HG03432 (cell line): Measurements from ENCODE around the gene EXOC3.

Source experiments
- ATAC-seq: cut with Tn5 transposase; IDR thresholded peaks from one replicate; pipeline ENCODE4 v1.9.1; 2021; ENCODE audit warnings: mild to moderate bottlenecking, moderate library complexity; ENCODE audit not compliant: unreplicated experiment

Gene EXOC3

DNA sequence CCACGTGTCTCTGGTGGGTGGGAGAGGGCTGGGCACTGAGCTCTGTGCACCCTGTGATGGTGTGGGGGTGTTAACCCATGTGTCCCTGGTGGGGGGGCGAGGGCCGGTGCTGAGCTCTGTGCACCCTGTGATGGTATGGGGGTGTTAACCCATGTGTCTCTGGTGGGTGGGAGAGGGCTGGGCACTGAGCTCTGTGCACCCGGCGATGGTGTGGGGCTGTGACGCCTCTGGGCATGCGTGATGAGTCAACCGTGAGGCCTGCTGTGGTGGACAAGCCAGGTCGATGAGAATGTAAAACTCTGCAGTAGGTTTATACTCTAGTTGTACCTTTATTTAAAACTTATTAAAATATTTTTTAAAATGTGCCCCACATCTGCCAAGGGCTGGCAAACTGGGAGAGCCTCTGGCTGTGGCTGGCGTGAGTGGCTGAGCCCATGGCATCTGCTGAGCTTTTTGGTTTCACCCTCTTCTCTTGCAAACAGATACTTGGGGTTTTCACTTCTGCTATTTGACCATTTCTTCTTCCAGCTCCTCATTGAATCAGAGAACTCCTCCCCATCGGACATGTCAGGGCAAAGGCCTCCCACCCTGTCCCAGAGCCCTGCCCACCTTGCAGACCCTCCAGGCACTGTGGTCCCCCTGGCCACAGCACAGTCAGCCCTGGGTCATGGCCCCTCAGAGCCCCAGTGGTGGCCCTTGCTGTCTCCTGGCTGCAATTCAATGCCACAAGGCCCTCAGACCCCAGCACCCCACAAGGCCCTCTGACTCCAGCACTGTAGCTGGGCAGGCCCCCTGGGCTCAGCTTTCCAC, 18.5 kb upstream of the EXOC3 start:
- ATAC-seq = peak; percentile 83

DNA sequence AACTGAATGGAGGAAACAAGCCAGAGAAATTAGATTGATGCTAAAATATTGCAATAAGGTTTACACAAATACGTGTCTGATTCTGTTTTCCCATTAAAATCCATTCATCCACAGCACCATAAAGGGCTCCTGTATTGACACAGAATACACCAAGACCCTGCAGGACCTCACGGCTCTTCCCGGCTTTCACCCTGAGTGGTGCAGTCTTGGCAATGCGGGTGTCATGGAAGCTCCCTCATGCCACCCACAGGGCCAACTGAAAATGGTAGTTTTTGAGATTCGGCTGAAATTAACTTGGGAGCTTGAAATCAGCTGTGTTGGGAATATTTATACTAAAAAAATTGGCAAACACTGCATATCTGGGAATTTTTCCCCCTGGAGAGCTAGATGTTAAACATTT, 17.3 kb upstream of the EXOC3 start:
- ATAC-seq = no peak

DNA sequence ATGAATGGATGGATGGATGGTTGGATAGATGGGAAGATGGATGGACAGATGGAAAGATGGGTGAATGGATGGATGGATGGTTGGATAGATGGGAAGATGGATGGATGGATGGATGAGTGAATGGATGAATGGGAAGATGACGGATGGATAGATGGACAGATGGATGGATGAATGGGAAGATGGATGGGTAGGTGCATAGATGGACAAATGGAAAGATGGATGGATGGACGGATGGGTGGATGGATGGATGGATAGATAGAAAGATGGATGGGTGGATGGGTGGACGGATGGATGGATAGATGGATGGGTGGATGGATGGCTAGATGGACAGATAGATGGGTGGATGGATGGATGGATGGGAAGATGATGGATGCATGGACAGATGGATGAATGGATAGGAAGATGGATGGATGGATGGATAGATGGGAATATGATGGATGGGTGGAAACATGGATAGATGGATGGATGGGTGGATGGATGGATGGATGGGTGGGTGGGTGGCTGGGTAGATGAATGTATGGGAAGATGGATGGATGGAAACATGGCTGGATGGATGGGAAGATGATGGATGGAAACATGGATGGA, 16.5 kb upstream of the EXOC3 start:
- ATAC-seq = no peak

DNA sequence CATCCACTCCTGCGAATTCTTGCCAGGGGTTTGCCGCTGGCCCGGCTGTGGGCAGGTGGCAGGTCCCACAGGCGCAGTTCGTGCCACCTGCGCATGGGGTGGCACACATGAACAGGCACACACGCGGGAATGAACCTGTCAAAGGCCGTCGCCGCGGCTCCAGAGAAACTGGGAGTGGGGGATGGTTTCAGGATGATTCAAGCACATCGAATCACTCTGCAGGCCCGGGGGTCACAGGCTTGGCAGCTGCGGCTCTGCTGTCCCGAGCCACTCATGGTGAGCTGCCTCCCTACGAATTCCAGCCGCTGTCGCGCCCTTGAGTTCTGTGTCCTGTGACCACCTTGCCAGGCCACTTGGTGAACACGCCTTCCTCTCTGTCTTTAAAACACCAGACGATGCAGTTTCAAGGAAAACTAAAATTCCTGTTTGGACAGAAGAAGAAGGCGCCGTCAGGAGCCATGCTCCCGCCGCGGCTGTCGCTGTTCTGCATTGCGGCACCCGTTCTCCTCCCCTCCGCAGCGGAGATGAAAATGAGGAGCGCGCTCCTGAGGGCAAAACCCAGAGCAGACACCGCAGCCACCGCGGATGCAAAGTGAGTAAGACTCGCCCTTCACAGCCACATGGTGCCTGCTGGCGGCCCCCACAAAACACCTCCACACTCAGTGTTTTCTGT, 15.4 kb upstream of the EXOC3 start:
- ATAC-seq = no peak

DNA sequence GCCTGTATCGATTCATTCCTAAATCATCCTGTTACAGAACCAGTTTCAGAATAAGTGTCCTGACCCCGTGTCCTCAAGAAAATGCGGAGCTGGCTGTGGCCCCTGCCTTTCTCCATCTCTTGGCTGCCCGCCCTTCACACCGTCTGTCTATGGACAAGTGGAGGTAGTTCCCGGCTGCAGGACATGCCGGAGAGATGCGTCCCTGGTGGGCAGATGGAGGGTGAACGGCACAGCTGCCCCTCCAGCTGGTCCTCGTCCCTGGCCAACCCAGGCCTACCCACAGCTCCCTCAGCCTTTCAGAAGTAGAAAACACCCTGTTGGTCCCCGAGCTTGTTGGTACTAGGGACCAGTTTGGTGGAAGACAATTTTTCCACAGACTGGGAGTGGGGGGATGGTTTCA, 14.8 kb upstream of the EXOC3 start:
- no peak for ATAC-seq

DNA sequence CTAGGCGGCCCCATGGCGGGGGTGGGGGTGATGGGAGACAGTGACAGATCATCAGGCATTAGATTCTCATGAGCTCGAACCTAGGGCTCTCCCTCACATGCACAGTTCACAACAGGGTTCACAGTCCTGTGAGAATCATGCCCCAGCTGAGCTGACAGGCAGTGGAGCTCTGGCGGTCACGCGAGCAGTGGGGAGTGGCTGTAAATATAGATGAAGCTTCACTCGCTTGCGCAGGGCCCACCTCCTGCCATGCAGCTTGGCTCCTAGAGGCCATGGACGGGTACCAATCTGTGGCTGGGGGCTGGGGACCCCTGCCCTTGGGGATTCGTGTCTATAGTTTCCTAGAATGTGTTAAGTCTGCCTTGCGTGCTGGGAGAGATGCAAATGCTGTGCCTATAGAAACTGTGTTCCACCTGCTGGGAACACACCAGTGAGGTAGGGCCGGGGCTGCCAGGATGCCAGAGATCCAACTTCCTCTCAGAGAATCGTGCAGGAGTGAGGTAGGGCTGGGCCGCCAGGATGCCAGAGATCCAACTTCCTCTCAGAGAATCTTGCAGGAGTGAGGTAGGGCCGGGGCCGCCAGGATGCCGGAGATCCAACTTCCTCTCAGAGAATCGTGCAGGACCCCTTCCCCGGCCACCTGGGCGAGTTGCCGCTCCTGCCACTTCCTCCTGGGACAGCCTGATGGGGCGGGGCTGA, 14.1 kb upstream of the EXOC3 start:
- no peak for ATAC-seq

DNA sequence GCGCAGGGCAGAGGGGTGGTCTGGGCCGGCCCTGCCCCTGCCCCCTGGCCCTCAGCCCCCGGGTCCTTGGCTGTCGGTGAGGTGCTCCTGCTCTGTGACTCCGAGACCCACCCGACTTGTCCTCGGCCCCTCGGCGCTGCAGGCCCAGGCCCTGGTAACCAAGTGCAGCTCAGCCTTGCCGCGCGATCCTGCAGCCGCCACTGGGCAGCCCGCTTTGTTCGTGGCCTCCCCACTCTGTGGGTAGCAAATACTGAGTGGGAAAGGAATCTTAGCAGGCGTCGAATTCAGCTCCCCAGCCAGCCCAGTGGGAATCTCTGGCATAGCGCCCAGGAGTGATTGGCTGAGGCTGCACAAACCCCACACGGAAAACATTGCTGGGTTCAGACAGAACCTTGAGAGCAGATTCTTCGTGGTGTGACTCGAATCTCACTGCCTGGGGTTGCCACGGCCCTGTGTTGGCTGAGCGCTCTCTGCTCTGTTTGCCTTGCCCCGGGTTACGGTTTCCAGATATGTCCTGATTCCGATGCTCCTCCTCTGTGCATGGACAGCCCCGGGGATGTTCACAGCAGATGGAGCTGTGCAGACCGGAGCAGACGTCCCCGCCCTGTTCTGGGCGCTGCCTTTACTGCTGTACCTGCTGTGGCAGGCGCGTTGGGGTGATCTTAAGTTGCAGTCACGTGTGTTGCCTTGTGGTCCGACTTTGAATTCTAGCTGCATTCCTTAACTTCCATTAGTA, 13.4 kb upstream of the EXOC3 start:
- no peak for ATAC-seq

DNA sequence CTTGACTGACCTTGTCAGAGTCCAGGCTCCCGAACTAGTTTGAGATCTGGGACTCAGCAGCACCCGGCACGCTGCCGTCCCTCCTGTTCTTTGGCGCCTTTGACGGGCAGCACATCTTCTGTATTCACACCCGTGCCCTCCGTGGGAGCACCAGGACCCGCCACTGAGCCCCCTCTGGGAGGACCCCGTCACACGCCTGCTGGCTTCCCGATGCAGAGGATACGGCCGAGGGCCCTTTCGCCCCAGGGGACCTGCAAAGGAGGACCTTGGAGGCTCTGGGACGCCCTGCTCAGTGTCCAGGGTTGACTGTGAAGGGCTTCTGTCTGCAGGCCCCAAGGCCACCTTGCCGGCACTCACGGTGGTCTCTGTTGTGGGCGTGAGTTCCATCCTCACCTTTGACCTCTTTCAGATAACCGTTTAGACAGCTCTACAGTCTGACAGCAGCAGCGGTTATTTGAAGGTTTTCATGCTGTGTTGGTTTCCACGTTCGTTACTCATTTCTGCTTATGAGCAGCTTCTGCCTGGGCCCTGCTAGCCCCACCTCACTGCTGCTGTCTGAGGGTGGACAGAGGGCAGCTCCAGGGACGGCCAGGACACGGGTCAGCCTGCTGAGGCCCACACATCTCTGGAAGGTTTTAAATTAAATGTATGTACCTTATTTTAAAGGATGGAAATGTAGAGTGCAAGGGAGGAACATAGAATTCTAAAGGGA, 12.6 kb upstream of the EXOC3 start:
- ATAC-seq = no peak

DNA sequence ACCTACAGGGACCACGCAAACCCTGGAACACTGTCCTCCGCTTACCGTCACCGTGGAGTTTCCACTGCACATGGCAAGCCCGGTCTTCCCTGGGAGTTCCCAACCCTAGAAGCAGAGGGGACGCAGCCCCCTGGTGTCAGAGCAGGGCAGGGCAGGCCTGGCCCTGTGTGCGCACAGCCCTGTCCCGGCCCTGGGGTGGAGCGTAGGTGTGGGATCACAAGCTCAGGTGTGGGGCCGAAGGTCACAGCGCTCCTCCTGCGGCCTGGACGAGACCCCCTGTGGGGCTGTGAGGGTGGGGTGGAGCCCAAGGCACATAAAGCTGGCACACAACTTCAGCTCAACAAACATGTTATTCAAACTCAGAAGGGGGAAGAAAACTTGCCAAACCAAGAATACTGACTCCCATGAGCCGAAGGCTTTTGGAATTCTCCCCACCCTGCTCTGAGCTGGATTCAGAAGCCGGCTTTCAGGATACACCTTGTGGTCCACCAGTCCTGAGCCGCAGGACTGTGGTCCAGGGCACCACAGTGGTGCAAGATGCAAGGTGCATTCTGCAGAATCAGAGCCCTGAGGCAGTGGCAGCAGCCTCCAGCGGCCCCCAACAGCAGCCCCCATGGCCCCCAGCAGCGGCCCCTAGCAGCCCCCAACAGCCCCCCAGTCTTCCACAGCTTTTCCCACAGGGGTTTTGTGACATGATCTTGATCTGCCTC, 11.8 kb upstream of the EXOC3 start:
- ATAC-seq = no peak

DNA sequence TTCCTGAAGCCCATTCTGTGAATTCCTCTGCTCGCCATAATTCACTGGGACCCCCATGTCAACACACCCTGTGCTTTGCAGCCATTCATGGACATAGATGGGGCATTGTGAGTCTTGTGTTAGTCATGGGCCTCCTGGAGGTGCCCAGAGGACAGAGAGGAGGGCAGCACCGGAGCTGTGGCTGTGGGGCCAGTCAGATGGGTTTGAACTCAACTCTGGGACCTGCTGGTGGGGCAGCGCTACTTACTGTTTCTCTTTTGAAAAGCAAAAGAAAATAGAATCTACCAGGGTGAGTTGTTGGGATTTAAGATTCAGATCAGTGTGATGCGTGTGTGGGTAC, 11.3 kb upstream of the EXOC3 start:
- no peak for ATAC-seq

DNA sequence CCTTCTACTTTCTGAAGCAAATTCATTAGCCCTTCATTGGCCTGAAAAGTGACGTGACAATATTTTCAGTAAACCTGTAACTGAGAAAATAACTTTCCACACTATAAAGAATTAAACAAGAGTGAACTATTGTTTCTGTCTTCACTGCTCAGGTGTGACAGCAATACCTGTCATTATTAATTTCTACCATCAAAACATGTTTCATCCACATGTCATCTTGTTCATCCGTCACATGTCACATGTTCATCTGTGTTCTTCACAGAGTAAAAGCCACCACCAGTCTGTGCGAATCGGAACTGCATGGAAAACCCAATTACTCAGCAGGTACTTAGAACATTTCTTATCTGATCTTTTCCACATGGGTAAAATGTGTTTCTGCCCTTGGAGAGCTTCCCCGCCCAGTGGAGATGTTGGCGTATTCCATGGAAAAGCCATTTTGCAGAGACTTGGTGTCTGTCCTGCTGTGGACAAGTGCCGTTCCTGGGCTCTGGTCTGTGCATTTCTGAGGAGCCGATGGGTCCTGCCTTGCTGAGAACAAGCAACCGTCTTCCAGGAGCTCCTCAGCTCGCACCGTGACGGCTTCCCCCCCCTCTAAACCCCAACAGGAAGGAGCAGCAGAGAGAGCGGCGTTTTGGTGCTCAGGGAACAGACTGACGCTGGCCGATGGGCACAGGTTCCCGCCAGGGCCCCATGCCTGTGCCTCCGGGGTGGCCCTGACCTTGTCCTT, 10.6 kb upstream of the EXOC3 start:
- no peak for ATAC-seq

DNA sequence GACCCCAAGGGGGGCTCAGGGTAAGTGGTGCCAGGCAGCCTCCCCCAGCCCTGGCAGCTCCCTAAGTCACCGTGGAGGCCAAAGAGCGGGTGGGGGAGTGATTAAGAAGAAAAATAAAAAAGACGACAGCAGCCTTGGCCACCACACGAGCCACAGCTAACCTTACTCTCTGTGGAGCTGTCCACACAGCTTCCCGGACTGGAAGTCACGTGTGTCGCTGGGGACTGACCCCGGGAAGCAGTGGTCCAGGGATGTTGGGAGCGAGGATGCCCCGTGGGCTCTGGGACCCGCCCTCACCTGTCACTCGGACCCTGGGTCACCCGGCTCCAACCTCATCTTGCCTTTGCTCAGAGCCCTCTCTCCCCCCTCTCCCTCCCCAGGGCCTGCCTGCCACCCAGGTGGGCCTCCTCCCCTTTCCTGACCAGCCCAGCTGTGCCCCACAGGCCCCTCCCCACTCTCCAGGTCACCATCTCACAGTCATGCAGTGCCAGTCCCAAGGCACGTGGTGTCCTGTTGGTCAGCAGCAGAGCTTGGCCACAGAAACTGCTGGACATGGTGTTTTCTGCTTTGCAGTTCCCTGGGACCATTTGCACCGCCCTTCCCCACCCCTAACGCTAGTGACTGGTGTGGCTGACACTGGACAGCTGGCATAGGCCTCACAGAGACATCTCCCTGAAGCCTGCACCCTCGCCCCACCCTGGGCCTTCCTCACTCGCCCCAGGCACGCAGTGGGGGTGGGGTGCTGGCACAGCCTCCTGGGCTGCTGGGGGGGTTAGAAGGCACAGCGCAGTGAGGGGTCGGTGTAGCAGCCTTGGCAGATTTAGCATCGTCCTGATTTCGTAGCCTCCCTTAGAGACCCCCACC, 9.8 kb upstream of the EXOC3 start:
- ATAC-seq = no peak

DNA sequence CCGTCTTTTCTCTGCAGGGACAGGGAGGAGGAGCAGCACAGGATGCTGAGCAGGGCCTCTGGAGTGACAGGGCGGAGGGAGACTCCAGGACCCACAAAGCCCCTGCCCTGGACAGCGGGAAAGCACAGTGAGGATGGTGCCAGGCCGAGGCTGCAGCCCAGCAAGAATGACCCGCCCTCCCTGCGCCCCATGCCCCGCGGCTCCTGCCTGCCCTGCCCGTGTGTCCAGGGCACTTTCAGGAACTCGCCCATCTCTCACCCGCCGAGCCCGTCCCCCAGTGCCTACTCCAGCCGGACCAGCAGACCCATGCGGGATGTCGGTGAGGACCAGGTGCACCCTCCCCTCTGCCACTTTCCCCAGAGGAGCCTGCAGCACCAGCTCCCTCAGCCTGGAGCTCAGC, 9.1 kb upstream of the EXOC3 start:
- no peak for ATAC-seq

DNA sequence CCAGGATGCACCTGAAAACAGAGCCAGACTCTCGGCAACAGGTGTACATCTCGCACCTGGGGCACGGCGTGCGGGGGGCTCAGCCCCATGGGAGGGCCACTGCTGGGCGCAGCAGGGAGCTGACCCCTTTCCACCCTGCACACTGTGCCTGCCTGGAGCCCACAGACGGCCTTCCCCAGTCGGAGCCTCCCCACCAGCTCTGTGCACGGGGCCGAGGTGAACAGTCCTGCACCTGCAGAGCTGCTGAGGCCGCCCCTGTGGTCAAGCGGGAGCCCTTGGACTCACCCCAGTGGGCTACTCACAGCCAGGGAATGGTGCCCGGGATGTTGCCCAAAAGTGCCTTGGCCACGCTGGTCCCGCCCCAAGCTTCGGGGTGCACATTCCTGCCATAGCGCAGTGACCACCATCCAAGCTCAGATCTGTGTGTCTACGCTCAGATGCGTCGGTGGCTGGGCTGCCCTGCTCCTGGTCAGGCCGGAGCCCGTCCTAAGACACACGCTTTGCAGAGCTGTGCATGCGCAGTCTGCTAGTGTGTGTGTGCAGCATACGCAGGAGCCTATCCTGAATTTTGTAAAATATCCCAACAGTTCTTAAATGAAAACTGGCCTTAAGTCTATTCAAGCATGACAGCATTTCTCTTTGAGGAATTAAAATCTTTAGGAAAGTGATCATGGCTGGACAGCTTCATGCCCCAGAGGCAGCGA, 8.4 kb upstream of the EXOC3 start:
- no peak for ATAC-seq

DNA sequence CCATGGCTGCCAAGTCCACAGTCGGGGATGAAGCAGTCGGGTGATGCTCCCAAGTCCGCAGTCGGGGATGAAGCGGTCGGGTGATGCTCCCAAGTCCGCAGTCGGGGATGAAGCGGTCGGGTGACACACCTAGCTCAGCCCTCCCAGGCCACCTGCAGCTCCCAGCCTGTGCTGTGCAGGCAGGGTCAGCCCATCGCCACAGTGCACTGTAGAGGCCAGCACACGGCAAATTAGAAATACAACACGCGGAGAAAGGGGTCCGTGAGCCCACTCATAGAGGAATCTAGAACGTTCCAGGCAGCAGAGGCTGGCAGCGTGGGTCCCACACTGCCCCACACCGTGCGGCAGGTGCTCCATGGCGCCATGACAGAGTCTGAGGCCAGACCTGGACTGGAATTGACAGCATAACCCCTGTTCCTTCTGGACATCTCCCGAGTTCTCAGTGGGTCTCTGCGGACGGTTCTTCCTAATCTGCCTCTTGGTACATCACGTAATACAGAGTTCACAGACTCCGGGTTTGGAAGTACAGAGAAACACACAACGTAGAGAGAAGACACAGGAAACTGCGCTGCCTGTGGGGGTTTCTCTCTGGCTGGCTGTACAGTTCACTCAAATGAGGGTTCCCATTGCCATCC, 7.7 kb upstream of the EXOC3 start:
- no peak for ATAC-seq

DNA sequence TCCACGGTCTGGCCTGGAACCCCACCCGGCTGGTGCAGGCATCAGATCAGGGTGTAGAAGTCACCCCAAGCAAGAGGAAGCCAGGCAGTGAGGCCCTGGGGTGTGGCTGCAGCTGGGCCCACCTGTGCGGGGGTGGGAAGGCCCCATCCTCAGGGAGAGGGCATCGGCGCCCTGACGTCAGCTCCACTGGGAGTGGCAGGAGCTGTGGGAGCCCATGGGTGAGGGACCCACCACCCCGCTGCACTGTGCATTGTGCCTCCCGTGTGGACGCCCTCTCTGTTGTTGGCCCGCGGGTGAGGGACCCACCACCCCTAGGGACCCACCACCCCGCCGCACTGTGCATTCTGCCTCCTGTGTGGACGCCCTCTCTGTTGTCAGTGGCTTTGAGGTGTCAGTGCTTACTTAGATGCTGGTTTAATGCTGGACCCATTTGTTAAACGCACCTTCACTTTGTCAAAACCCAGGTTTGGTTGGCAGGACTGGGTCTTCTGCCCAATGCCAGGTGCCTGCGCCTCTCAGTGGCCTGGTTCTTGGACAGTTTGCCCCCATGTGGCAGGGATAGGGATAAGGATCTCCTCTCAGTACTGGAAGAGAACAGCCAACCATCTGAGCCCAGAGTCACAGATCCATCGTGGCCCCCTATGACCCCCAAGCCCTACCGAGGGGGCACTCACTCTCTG, 6.9 kb upstream of the EXOC3 start:
- no peak for ATAC-seq

DNA sequence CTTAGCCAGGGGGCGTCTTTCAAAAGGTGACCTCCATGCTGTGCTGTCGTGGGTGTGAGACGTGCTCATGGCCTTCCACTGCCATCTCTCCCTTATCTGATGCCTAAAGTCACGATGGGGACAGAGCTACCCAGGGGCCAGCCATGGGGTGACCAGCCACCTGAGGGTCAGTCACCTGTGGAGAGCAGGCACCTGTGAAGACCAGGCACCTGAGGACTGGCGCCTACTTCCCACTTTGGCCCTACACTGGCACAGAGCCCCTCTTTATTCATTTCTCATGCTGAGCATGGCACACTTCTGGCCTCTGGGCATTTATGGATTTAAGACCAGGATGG, 6.4 kb upstream of the EXOC3 start:
- ATAC-seq = no peak
